ENCODE results near the gene DLL1.

Gene DLL1

GRCh38 chr6:170281331-170282292, 9.3 kb downstream of the DLL1 start:
- no peak overlapping the region for H3K4me3 ChIP-seq (ENCODE audit: low read depth, low read length)
- no peak for DNase-seq (ENCODE audit: low read depth, low spot score)
- ChIA-PET CTCF (no interaction called here), POLR2A (no interaction called here)
- TF ChIP-seq CTCF (IDR thresholded peaks at IDR 0.05; ENCODE audit: insufficient read depth, low read length, missing control alignments), result no peak

- no peak for DNase-seq (ENCODE audit: low read depth, low spot score)
- ChIA-PET CTCF (no interaction called here), POLR2A (no interaction called here)
- peak overlapping the region; percentile 44 for H3K4me3 ChIP-seq (ENCODE audit: low read depth, low read length)
- TF ChIP-seq CTCF (IDR thresholded peaks at IDR 0.05; ENCODE audit: insufficient read depth, low read length, missing control alignments), result no peak
These were observed 10.2 kb downstream of the DLL1 start for GRCh38 chr6:170280689-170281045.

GRCh38 chr6:170279977-170280688, 10.7 kb downstream of the DLL1 start:
- ChIA-PET CTCF (no interaction called here), POLR2A (no interaction called here)
- peak overlapping the region; percentile 44 for H3K4me3 ChIP-seq (ENCODE audit: low read depth, low read length)
- DNase-seq (ENCODE audit: low read depth, low spot score), result no peak
- no peak for TF ChIP-seq CTCF (IDR thresholded peaks at IDR 0.05; ENCODE audit: insufficient read depth, low read length, missing control alignments)

GRCh38 chr6:170279426-170279825, 11.5 kb downstream of the DLL1 start:
- TF ChIP-seq CTCF (IDR thresholded peaks at IDR 0.05; ENCODE audit: insufficient read depth, low read length, missing control alignments), result no peak
- DNase-seq (ENCODE audit: low read depth, low spot score), result no peak
- CTCF ChIA-PET, result no interaction called here
- H3K4me3 ChIP-seq (ENCODE audit: low read depth, low read length), result no peak overlapping the region
- POLR2A ChIA-PET, result no interaction called here

- TF ChIP-seq CTCF (IDR thresholded peaks at IDR 0.05; ENCODE audit: insufficient read depth, low read length, missing control alignments), result no peak
- CTCF ChIA-PET, result interaction anchor here (1.2 kb wide), 1 partner anchor 238 kb away, joined by 3 read pairs; no protein-coding TSS in a partner anchor
- POLR2A ChIA-PET, result no interaction called here
- DNase-seq (ENCODE audit: low read depth, low spot score), result no peak
- no peak overlapping the region for H3K4me3 ChIP-seq (ENCODE audit: low read depth, low read length)
These were observed 12.2 kb downstream of the DLL1 start for GRCh38 chr6:170278743-170279094.

All from AG04449 (cell line).